ENCODE results near the gene GKAP1.
A peak's percentile ranks its signal among the peaks of the same experiment; 100 is the strongest.
"Not testable (repeated sequence)": the region's sequence is repeated elsewhere in the genome, so short reads cannot be mapped to it uniquely, and the experiment has no call there.

DNA sequence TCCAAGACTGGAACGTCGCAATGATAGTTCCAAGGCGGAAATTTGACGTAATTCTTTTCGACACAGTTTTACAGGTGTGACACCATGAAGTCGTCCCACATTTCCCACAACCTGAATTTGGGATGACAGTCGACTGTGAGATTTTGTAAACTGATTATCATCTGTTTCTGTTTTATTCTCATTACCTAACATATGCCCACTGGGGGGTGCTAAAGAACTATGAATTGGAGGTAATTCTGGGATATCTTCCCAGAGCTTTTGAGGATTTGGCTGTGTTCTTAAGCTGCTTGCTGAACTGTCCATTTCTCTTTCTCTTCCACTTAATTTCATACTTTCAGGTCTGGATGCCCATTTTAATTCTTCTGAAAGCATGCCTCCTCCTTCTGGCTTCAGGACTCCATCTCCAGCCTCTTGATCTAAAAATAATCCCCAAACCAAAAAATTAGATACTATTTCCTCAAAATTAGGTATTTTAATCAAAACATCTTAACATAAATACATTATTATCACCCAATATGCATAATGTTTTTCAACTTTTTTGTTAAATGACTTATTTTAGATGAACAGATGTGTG lies 19.6 kb upstream of the GKAP1 start:
- peak; percentile 32; the same call in 1 of the 2 replicates for TF ChIP-seq CTCF (IDR thresholded peaks at IDR 0.05; ENCODE audit: low read length)
- not testable (repeated sequence) for TF ChIP-seq EZH2 (IDR thresholded peaks at IDR 0.05; ENCODE audit: borderline replicate concordance, low read length)

Measured in OCI-LY1 (cell line).